HG03064 (cell line): ENCODE measurements around the gene SSC5D.

ENCODE experiments used
- ATAC-seq: cut with Tn5 transposase; IDR thresholded peaks from one replicate; pipeline ENCODE4 v1.9.1; 2021; ENCODE audit warnings: low read depth; ENCODE audit not compliant: unreplicated experiment

The SSC5D gene

GRCh38 chr19:55535173-55535964, 47.1 kb downstream of the SSC5D start:
- no peak for ATAC-seq

GRCh38 chr19:55535965-55536350, 47.7 kb downstream of the SSC5D start:
- no peak for ATAC-seq

- ATAC-seq: no peak
Observed at GRCh38 chr19:55536366-55536765, 48.1 kb downstream of the SSC5D start.

GRCh38 chr19:55536951-55537740, 48.9 kb downstream of the SSC5D start, which contains the start of gene SBK2:
TSS of gene SBK2 (minus strand) at chr19:55537133. CDS start at chr19:55536294, 839 bp downstream.
- ATAC-seq: no peak

- ATAC-seq: no peak
Observed at GRCh38 chr19:55537741-55538111, 49.5 kb downstream of the SSC5D start.

DNA sequence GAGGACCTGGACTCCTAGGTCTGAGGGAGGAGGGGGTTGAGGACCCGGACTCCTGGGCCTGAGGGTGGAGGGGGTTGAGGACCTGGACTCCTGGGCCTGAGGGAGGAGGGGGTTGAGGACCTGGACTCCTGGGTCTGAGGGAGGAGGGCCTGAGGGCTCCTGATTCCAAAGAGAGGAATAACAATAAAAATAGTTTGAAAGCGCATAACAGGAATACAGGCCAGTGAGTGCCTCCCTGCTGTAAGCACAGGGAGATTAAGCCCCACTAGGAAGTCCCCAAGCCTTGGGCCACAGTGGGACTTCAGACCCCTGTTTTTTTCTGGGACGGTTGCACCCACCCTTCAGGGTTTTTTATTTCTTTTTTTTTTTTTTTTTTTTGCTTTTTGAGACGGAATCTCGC, 49.9 kb downstream of the SSC5D start:
- no peak for ATAC-seq

DNA sequence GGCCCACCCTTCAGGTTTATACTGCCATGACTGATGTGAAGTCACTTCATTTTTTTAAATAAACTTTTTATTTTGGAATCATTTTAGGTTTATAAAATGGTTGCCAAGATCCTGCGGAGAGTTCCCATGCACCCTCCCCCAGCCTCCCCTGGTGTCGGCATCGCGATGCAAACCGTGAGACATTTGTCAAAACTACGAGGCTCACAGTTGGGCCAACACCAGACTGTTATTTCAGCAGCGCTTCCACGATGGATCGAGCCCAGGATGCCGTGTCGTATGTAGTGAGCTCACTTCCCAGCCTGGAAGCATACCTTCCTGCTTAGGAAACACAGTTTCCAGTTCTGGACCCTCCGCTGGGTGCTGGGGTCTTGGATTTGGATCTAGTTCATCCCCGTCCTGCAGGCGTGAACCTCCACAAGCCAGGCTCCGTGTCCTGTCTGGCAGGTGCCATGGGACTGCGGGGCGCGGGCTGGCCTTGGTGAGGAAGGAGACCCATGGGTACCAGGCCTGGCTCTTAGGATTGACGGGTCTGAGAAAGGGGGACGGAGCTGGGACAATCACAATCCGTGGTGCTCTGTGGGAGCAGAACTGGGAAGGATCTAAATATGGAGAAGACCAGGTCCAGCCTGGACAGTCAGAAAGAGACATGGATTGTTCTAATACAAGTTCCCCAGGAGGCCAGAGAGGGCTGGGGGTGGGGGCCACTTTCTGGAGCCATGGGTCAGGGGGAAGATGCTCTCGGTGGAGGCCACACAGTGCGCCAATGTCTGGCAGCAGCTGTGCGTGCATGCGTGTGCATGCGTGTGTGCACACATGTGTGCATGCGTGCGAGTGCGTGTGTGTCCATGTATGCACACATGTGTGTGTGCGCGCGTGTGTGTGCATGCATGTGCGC, 51.1 kb downstream of the SSC5D start:
- no peak for ATAC-seq

GRCh38 chr19:55540619-55541018, 52.4 kb downstream of the SSC5D start:
- ATAC-seq: no peak

GRCh38 chr19:55541091-55541490, 52.9 kb downstream of the SSC5D start:
- no peak for ATAC-seq

DNA sequence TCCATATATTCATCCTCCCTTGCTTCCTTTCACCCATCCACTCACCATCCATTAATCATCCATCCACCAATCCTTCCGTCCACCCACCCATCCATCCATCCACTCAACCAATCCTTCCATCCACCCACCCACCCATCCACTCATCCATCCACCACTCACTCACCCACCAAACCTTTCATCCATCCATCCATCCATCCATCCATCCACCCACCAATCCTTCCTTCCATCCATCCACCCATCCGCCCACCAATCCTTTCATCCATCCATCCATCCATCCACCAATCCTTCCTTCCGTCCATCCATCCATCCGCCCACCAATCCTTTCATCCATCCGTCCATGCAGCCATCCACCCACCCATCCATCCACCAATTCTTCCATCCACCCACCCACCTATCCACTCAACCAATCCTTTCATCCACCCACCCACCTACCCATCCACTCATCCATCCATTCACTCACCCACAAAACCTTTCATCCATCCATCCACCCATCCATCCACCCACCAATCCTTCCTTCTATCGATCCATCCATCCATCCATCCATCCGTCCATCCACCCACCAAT, 54.1 kb downstream of the SSC5D start:
- no peak for ATAC-seq

- ATAC-seq: no peak
Observed at GRCh38 chr19:55543567-55543966, 55.3 kb downstream of the SSC5D start.

DNA sequence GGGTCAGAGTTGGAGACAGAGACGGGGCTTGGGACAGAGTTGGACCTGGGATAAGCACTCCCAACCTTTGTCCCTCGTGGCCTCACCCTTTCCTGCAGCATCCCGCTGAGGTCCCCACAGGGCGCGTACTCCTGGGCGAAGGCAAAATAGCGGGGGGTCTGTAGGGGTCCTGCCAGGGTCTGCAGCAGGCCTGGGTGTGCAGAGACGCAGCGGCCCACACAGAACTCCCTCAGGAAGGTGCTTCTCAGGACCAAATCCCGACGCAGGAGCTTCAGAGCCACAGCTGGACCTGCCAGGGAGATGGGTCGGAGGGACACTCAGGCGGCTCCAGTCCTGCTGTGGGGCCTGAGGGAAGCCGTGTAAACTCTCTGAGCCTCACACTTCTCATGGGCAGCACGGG, 55.8 kb downstream of the SSC5D start:
- ATAC-seq: no peak

DNA sequence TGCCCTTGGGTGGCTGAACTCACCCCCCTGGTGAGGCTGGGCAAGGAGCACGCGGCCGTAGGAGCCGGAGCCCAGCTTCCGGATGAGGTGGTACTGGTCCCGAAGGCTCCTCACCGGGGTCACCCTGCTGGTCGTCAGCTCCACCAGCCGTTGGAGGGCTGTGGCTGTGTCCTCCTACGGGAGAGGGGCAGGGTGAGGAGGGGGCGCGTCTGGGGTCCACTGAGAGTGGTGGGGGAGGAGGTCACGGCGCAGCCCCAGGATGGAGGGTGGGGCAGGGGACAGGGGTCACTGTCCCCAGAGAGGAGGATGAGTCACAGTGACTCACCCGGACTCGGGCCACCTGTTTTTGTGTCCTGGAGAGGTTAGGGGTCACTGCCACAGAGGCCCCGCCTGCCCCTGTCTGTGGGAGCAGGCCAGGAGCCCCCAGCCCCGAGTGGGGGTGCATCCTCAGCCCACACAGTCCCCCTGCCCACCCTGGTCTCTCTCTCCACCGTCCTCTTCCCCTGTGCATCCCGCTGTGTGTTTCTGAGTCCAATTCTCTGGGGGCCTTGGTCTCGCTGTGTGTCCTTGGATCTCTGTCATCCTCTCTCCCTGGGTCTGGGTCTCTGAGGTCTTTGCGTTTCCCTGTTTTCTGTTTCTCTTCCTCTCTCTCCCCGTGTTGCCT, 56.7 kb downstream of the SSC5D start:
- no peak for ATAC-seq

DNA sequence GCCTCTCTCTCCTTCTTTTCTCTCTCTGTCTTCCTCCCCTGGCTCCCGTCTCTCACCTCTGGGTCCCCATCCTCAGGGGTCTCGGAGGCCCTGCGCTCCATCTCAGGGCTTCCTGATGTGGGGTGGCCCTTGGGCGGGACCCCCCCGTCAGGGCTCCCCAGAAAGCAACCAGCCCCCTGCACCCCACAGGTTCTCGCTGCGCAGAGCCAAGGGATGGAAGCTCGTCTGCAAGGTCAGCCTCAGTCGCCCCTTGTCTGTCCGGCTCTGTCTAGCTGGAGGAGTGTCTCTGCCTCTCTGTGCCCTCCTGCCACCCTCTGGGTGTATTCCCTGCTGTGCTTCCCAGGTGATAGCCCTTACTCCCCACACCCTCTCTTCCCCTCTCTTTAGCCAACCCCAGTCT, 57.2 kb downstream of the SSC5D start, which contains the start of gene SBK3:
TSS of gene SBK3 (minus strand) at position 101 of the 400 bp plus-strand sequence. CDS start at position 101, 0 bp downstream.
- no peak for ATAC-seq

- no peak for ATAC-seq
Observed at GRCh38 chr19:55546011-55546410, 57.8 kb downstream of the SSC5D start.

DNA sequence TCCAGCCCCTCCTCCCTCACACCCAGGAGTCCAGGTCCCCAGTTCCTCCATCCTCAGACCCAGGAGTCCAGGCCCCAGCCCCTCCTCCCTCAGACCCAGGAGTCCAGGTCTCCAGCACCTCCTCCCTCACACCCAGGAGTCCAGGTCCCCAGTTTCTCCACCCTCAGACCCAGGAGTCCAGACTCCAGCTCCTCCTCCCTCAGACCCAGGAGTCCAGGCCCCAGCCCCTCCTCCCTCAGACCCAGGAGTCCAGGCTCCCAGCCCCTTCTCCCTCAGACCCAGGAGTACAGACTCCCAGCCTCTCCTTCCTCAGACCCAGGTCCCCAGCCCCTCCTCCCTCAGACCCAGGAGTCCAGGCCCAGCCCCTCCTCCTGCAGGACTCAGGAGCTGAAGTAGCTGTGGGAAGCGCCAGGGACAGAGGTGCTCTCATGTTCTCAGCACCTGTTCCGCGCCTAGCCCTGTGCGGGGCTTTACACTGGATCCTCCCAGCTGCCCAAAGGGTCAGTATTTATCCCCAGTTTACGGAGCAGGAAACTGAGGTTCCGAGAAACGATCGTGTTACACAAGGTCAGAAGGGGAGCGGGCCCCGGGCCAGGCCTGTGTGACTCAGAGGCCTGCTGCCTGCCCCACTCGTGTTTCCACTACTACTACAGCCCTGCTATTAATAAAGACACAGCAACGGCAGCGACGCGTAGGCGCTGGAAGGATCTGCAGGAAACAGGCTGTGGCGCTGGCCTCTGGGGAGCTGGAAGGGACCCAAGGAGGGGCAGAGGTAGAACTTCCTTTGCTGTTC, 58.8 kb downstream of the SSC5D start:
- no peak for ATAC-seq

DNA sequence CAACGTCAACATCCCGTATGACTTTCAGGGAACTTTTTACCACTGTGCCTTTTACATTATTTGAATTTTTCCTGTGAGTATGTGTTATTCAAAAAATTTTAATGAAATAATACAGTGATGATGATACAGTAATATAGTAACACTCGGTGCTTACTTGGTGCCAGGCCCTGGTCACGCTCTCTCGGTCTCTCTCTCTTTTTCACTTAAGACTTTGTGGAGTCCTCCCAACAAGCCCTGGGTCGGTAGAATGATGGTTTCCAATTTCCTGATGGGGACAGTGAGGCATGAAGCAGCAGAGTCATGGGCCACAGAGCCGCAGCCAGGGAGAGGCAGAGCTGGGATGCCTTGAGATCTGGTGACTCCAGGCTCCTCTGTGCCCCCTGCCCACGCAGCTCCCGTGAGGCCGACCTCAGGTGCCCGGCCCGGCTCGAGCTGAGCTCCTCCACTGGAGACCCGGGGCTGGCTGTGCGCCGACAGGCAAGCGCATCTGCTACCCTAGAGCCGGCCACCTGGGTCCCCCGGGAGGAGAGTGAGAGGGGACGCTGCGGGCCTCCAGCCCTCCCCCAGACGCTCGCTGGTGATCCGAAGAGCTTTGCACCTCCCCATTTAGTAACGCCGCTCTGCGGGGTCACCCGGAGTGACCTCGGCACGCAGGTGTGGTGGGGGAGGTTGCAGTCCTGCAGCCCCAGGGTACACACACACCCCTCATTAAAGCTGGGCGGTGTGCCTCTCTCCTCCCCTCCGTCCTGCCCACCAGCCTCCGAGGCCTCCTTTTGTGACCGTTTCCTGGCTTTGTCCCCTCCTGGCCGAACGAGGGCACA, 61.5 kb downstream of the SSC5D start:
- ATAC-seq: no peak

GRCh38 chr19:55550321-55550650, 62.0 kb downstream of the SSC5D start:
- ATAC-seq: no peak
